ENCODE results near the gene PSPH.
"Not testable (repeated sequence)": the region's sequence is repeated elsewhere in the genome, so short reads cannot be mapped to it uniquely, and the experiment has no call there.

Gene PSPH

GRCh38 chr7:56028942-56029630 is 22.2 kb downstream of the PSPH start:
- ATAC-seq (ENCODE audit: low read depth): no peak

GRCh38 chr7:56026538-56026937 is 24.7 kb downstream of the PSPH start:
- no peak overlapping the region for H3K27ac ChIP-seq (ENCODE audit: poor library complexity, severe bottlenecking)
- peaks cover 5% of the 10 kb centered on the region for H3K4me1 ChIP-seq (ENCODE audit: insufficient read depth, poor library complexity, severe bottlenecking)
- ATAC-seq (ENCODE audit: low read depth) (peak; percentile 58; the same call in 1 of the 3 replicates), DNase-seq (ENCODE audit: low spot score) (no peak)
- H3K4me3 ChIP-seq (ENCODE audit: severe bottlenecking): no peak overlapping the region
- TF ChIP-seq CTCF (IDR thresholded peaks at IDR 0.05; ENCODE audit: poor library complexity, severe bottlenecking): no peak
- H3K9me3 ChIP-seq (ENCODE audit: severe bottlenecking): no peaks in the 10 kb centered on the region
- no peaks in the 10 kb centered on the region for H3K27me3 ChIP-seq (ENCODE audit: insufficient read depth, poor library complexity, severe bottlenecking)
- H3K36me3 ChIP-seq (ENCODE audit: low read depth): peaks cover 66% of the 10 kb centered on the region

More at GRCh38 chr7:56028942-56029630, 22.2 kb downstream of the PSPH start:
- Histone ChIP-seq H3K27ac (ENCODE audit: poor library complexity, severe bottlenecking) (no peak overlapping the region), H3K9me3 (ENCODE audit: severe bottlenecking) (no peaks in the 10 kb centered on the region), H3K36me3 (ENCODE audit: low read depth) (peaks cover 65% of the 10 kb centered on the region), H3K4me3 (ENCODE audit: severe bottlenecking) (no peak overlapping the region), H3K4me1 (ENCODE audit: insufficient read depth, poor library complexity, severe bottlenecking) (peaks cover 5% of the 10 kb centered on the region), H3K27me3 (ENCODE audit: insufficient read depth, poor library complexity, severe bottlenecking) (no peaks in the 10 kb centered on the region)
- DNase-seq (ENCODE audit: low spot score): no peak
- no peak for TF ChIP-seq CTCF (IDR thresholded peaks at IDR 0.05; ENCODE audit: poor library complexity, severe bottlenecking)

- DNase-seq (ENCODE audit: low spot score) (no peak), ATAC-seq (ENCODE audit: low read depth) (no peak)
- H3K27ac ChIP-seq (ENCODE audit: poor library complexity, severe bottlenecking): no peak overlapping the region
- peaks cover 66% of the 10 kb centered on the region for H3K36me3 ChIP-seq (ENCODE audit: low read depth)
- no peaks in the 10 kb centered on the region for H3K9me3 ChIP-seq (ENCODE audit: severe bottlenecking)
- TF ChIP-seq CTCF (IDR thresholded peaks at IDR 0.05; ENCODE audit: poor library complexity, severe bottlenecking): no peak
- H3K4me1 ChIP-seq (ENCODE audit: insufficient read depth, poor library complexity, severe bottlenecking): peaks cover 5% of the 10 kb centered on the region
- H3K4me3 ChIP-seq (ENCODE audit: severe bottlenecking): no peak overlapping the region
- H3K27me3 ChIP-seq (ENCODE audit: insufficient read depth, poor library complexity, severe bottlenecking): no peaks in the 10 kb centered on the region
Observed at GRCh38 chr7:56023500-56023899, 27.7 kb downstream of the PSPH start.

- Histone ChIP-seq H3K36me3 (ENCODE audit: low read depth) (peaks cover 63% of the 10 kb centered on the region), H3K27ac (ENCODE audit: poor library complexity, severe bottlenecking) (no peak overlapping the region), H3K9me3 (ENCODE audit: severe bottlenecking) (no peaks in the 10 kb centered on the region), H3K4me3 (ENCODE audit: severe bottlenecking) (no peak overlapping the region), H3K27me3 (ENCODE audit: insufficient read depth, poor library complexity, severe bottlenecking) (no peaks in the 10 kb centered on the region), H3K4me1 (ENCODE audit: insufficient read depth, poor library complexity, severe bottlenecking) (no peaks in the 10 kb centered on the region)
- no peak for ATAC-seq (ENCODE audit: low read depth)
- TF ChIP-seq CTCF (IDR thresholded peaks at IDR 0.05; ENCODE audit: poor library complexity, severe bottlenecking): no peak
- no peak for DNase-seq (ENCODE audit: low spot score)
Observed at GRCh38 chr7:56019501-56019900, 31.7 kb downstream of the PSPH start.

GRCh38 chr7:56017015-56017414 is 34.2 kb downstream of the PSPH start:
- H3K4me3 ChIP-seq (ENCODE audit: severe bottlenecking); H3K9me3 ChIP-seq (ENCODE audit: severe bottlenecking); H3K27ac ChIP-seq (ENCODE audit: poor library complexity, severe bottlenecking); H3K27me3 ChIP-seq (ENCODE audit: insufficient read depth, poor library complexity, severe bottlenecking); H3K4me1 ChIP-seq (ENCODE audit: insufficient read depth, poor library complexity, severe bottlenecking); DNase-seq (ENCODE audit: low spot score): not testable (repeated sequence)
- ATAC-seq (ENCODE audit: low read depth): 0 out of 3 replicates have a peak, but pooled peaks have one; percentile 31
- peaks cover 71% of the 10 kb centered on the region for H3K36me3 ChIP-seq (ENCODE audit: low read depth)

Measured in RWPE2 (cell line).